ENCODE results near the gene GPRIN3. TPM values are rescaled to one million over a fixed set of nuclear protein-coding genes. Genes with fewer than 3 reads are reported as not detected.

Gene GPRIN3
- total and polyA plus RNA-seq, 5 donors from 2014 or later: 11.7 to 78.9 (median 12.9) TPM

DNA sequence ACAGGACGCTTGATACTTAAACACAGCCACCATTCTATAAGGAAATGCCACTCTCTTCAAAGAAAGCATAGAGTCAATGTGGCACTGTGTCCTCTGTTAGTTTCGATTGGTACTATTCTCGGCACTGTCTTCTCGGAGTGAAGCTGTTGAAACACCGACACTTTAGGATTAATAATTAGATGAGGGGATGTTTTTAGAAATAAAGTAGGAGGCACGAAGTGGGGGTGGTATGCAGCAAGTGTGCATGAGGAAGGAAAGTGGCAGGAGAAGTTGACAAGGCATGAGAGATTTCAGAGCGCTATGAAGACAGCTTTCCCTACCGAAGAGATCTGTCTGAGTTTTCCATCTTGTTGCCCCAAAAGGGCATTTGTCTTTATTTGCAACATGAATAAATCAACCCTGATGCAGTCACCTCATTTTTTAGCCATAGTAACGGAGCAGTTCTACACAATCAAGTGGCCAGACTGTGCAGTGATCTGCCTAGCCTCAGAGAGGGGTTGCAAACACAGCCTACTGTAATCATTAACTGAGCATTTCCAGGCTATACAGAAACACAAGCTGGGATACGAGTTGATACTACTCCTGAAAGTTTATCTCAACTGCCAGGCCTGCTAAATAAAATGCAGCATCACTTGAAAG, 8.3 kb downstream of the GPRIN3 start:
- H3K27me3 ChIP-seq (ENCODE audit: control insufficient read depth, insufficient read depth, low read length): no peaks in the 10 kb centered on the region
- ATAC-seq (ENCODE audit: low read depth in 2 of 2) (peak; percentile 31 to 40), DNase-seq (peak in 1 of 3 donors; percentile 83)
- Mint-ChIP-seq H3K4me3 (peak overlapping the region; percentile 86 to 100 (median 90)), H3K4me1 (peaks cover 38 to 90% (median 72%) of the 10 kb centered on the region in 4 donors), H3K9me3 (no peaks in the 10 kb centered on the region), H3K27me3 (no peaks in the 10 kb centered on the region), H3K27ac (peak overlapping the region; percentile 94 to 100 (median 98)), H3K36me3 (peaks cover 3% of the 10 kb centered on the region)
- no peaks in the 10 kb centered on the region for H3K36me3 ChIP-seq (ENCODE audit: control insufficient read depth, insufficient read depth, low read length)
- peak overlapping the region; percentile 94 for H3K27ac ChIP-seq (ENCODE audit: insufficient read depth, low read length, poor library complexity, severe bottlenecking)
- no peaks in the 10 kb centered on the region for H3K9me3 ChIP-seq (ENCODE audit: control insufficient read depth in 2 of 2, low read length in 2 of 2)
- peaks cover 96% of the 10 kb centered on the region for H3K4me1 ChIP-seq (ENCODE audit: control insufficient read depth, insufficient read depth, low read length, poor library complexity, severe bottlenecking)
- peak overlapping the region; percentile 96 for H3K4me3 ChIP-seq (ENCODE audit: low read depth, low read length)

DNA sequence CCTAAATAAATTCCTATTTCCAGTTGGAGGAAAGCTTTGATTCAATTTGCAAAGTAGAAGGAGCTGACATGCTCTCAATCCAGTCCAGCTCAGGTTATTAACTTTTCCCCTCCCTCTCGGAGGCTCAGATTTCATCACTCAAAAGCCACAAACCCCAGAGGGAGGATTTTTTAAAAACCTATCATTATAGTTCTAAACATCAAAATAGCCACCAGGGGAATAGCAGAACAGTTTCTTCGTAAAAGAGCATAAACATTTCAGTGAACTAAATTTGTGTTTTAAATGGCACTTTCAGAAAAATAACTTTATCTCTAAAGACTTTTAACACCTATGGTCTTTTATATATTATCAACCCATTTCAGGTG, 8.8 kb downstream of the GPRIN3 start:
- no peaks in the 10 kb centered on the region for H3K9me3 ChIP-seq (ENCODE audit: control insufficient read depth in 2 of 2, low read length in 2 of 2)
- H3K4me1 ChIP-seq (ENCODE audit: control insufficient read depth, insufficient read depth, low read length, poor library complexity, severe bottlenecking): peaks cover 96% of the 10 kb centered on the region
- no peaks in the 10 kb centered on the region for H3K9me3 Mint-ChIP-seq
- peaks cover 40 to 90% (median 72%) of the 10 kb centered on the region in 4 donors for H3K4me1 Mint-ChIP-seq
- peak in 2 of 3 donors; percentile 71 to 84 for DNase-seq
- peak; percentile 10 to 28 for ATAC-seq (ENCODE audit: low read depth in 2 of 2)
- no peaks in the 10 kb centered on the region for H3K27me3 Mint-ChIP-seq
- H3K4me3 Mint-ChIP-seq: peak overlapping the region; percentile 86 to 100 (median 90)
- H3K36me3 ChIP-seq (ENCODE audit: control insufficient read depth, insufficient read depth, low read length): no peaks in the 10 kb centered on the region
- H3K27ac Mint-ChIP-seq: peak overlapping the region; percentile 94 to 100 (median 98)
- no peaks in the 10 kb centered on the region for H3K27me3 ChIP-seq (ENCODE audit: control insufficient read depth, insufficient read depth, low read length)
- peak overlapping the region; percentile 94 for H3K27ac ChIP-seq (ENCODE audit: insufficient read depth, low read length, poor library complexity, severe bottlenecking)
- H3K36me3 Mint-ChIP-seq: no peaks in the 10 kb centered on the region
- H3K4me3 ChIP-seq (ENCODE audit: low read depth, low read length): peak overlapping the region; percentile 96

DNA sequence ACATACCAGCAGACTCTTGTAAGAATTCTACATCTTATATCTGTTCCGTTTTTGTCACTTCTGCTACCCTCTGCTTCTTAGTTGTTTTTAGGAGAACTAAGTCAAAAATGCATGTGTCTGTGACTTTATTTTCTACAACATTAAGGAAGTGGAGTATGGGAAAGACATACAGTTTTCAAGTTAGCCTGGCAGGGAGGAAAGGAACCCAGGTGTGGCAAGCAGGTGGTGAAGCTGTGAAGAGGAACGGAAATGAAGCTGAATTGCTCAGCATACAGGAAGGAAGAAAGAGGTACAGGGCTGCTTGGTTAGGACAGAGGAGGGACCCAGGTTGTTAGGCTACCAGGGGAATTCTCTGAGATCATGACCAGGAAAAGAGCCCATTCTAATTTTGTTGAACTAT, 9.4 kb downstream of the GPRIN3 start:
- peak; percentile 39 to 82 (median 59) for DNase-seq
- H3K4me1 Mint-ChIP-seq: peaks cover 36 to 92% (median 73%) of the 10 kb centered on the region in 4 donors
- no peaks in the 10 kb centered on the region for H3K9me3 Mint-ChIP-seq
- peak overlapping the region; percentile 85 to 92 (median 87) for H3K4me3 Mint-ChIP-seq
- H3K27ac Mint-ChIP-seq: peak overlapping the region; percentile 94 to 100 (median 98)
- Histone ChIP-seq H3K27me3 (ENCODE audit: control insufficient read depth, insufficient read depth, low read length) (no peaks in the 10 kb centered on the region), H3K4me3 (ENCODE audit: low read depth, low read length) (peak overlapping the region; percentile 96), H3K9me3 (ENCODE audit: control insufficient read depth in 2 of 2, low read length in 2 of 2) (no peaks in the 10 kb centered on the region), H3K36me3 (ENCODE audit: control insufficient read depth, insufficient read depth, low read length) (no peaks in the 10 kb centered on the region), H3K27ac (ENCODE audit: insufficient read depth, low read length, poor library complexity, severe bottlenecking) (peak overlapping the region; percentile 94), H3K4me1 (ENCODE audit: control insufficient read depth, insufficient read depth, low read length, poor library complexity, severe bottlenecking) (peaks cover 98% of the 10 kb centered on the region)
- H3K27me3 Mint-ChIP-seq: no peaks in the 10 kb centered on the region
- H3K36me3 Mint-ChIP-seq: peaks cover 5% of the 10 kb centered on the region
- ATAC-seq (ENCODE audit: low read depth in 2 of 2): peak; percentile 27 to 43

DNA sequence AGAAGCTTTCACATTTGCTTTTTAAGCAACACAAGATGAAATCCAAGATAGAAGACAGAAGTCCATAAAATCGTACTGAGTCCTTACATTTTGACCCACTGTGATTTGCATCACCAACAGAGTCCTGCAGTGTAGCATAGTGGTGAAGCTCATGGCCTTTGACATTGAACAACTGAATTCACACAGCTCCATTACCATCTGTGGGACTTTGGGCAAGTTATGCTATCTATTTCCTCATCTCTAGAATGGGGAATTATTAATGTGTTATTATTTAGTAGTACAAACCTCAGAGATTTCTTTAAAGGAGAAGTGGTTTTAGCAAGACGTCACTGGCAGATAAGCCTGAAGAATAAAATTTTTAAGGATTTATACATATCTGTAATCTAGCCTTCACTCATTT, 10.7 kb downstream of the GPRIN3 start:
- Histone ChIP-seq H3K4me1 (ENCODE audit: control insufficient read depth, insufficient read depth, low read length, poor library complexity, severe bottlenecking) (peaks cover 96% of the 10 kb centered on the region), H3K27ac (ENCODE audit: insufficient read depth, low read length, poor library complexity, severe bottlenecking) (peak overlapping the region; percentile 94), H3K36me3 (ENCODE audit: control insufficient read depth, insufficient read depth, low read length) (no peaks in the 10 kb centered on the region), H3K9me3 (ENCODE audit: control insufficient read depth in 2 of 2, low read length in 2 of 2) (no peaks in the 10 kb centered on the region), H3K4me3 (ENCODE audit: low read depth, low read length) (peak overlapping the region; percentile 96), H3K27me3 (ENCODE audit: control insufficient read depth, insufficient read depth, low read length) (no peaks in the 10 kb centered on the region)
- ATAC-seq (ENCODE audit: low read depth in 2 of 2): no peak
- Mint-ChIP-seq H3K27ac (peak overlapping the region; percentile 78 to 94 (median 84)), H3K4me3 (peak overlapping the region; percentile 31 to 88 (median 80)), H3K9me3 (no peaks in the 10 kb centered on the region), H3K36me3 (peaks cover 5% of the 10 kb centered on the region), H3K27me3 (no peaks in the 10 kb centered on the region), H3K4me1 (peaks cover 32 to 92% (median 72%) of the 10 kb centered on the region in 4 donors)
- no peak for DNase-seq

DNA sequence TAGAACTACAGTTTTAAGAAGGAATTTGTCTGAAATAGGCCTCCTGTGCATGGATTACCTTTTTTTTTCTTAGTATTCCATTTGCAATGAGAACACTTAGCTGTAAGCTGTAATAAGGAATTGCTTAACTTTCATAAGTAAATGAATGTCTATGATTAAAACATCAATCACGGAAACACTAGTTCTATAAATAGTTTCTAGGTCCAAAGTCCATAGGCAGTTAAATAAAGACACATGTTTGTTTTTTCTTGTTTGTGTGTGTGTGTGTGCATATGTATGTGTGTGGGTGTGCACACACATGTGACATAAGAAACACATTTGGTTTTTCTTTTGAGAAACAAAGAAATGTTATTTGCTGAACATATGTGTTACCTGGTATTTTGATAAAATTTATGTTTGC, 11.2 kb downstream of the GPRIN3 start:
- H3K27me3 Mint-ChIP-seq: no peaks in the 10 kb centered on the region

DNA sequence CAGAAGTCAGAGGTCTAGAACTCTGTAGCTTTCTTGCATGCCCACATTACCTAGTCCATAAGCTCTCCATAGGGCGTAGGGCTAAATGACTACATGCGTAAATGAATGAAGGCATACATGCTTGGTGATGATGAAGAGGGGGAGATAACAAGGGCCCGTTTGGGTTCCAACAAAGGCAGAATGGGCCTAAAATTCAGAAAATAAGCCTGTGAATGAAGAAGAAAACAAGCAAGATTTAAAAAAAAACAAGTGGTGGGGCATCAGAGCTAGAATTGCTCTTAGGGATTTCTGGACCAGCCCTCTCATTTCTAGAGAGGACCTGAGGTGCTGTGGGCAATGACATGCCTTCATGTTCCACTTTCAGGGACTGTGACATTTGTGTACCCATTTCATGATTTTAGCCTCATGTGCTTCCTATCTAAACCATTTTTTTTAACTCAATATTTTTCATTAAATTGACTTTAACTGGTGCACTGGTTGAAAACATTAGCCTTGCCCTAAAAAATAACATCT, 12.1 kb downstream of the GPRIN3 start:
- Histone ChIP-seq H3K36me3 (ENCODE audit: control insufficient read depth, insufficient read depth, low read length) (no peaks in the 10 kb centered on the region), H3K9me3 (ENCODE audit: control insufficient read depth in 2 of 2, low read length in 2 of 2) (no peaks in the 10 kb centered on the region), H3K27ac (ENCODE audit: insufficient read depth, low read length, poor library complexity, severe bottlenecking) (peak overlapping the region; percentile 94), H3K27me3 (ENCODE audit: control insufficient read depth, insufficient read depth, low read length) (no peaks in the 10 kb centered on the region), H3K4me1 (ENCODE audit: control insufficient read depth, insufficient read depth, low read length, poor library complexity, severe bottlenecking) (peaks cover 93% of the 10 kb centered on the region), H3K4me3 (ENCODE audit: low read depth, low read length) (peak overlapping the region; percentile 96)
- Mint-ChIP-seq H3K9me3 (no peaks in the 10 kb centered on the region), H3K36me3 (peaks cover 5% of the 10 kb centered on the region), H3K27ac (peak overlapping the region; percentile 94 to 97 (median 95)), H3K27me3 (no peaks in the 10 kb centered on the region), H3K4me1 (peaks cover 36 to 93% (median 71%) of the 10 kb centered on the region in 4 donors), H3K4me3 (peak overlapping the region; percentile 76 to 89 (median 80))
- ATAC-seq (ENCODE audit: low read depth in 2 of 2): no peak
- DNase-seq: no peak

More for the DNA sequence above, 11.2 kb downstream of the GPRIN3 start:
- Mint-ChIP-seq H3K27ac (peak overlapping the region; percentile 77 to 94 (median 84)), H3K36me3 (peaks cover 5% of the 10 kb centered on the region), H3K4me1 (peaks cover 33 to 92% (median 72%) of the 10 kb centered on the region in 4 donors), H3K9me3 (no peaks in the 10 kb centered on the region), H3K4me3 (peak overlapping the region; percentile 10 to 88 (median 44))
- ATAC-seq (ENCODE audit: low read depth in 2 of 2) (no peak), DNase-seq (no peak)
- Histone ChIP-seq H3K27ac (ENCODE audit: insufficient read depth, low read length, poor library complexity, severe bottlenecking) (peak overlapping the region; percentile 94), H3K4me1 (ENCODE audit: control insufficient read depth, insufficient read depth, low read length, poor library complexity, severe bottlenecking) (peaks cover 93% of the 10 kb centered on the region), H3K4me3 (ENCODE audit: low read depth, low read length) (peak overlapping the region; percentile 96), H3K9me3 (ENCODE audit: control insufficient read depth in 2 of 2, low read length in 2 of 2) (no peaks in the 10 kb centered on the region), H3K27me3 (ENCODE audit: control insufficient read depth, insufficient read depth, low read length) (no peaks in the 10 kb centered on the region), H3K36me3 (ENCODE audit: control insufficient read depth, insufficient read depth, low read length) (no peaks in the 10 kb centered on the region)

DNA sequence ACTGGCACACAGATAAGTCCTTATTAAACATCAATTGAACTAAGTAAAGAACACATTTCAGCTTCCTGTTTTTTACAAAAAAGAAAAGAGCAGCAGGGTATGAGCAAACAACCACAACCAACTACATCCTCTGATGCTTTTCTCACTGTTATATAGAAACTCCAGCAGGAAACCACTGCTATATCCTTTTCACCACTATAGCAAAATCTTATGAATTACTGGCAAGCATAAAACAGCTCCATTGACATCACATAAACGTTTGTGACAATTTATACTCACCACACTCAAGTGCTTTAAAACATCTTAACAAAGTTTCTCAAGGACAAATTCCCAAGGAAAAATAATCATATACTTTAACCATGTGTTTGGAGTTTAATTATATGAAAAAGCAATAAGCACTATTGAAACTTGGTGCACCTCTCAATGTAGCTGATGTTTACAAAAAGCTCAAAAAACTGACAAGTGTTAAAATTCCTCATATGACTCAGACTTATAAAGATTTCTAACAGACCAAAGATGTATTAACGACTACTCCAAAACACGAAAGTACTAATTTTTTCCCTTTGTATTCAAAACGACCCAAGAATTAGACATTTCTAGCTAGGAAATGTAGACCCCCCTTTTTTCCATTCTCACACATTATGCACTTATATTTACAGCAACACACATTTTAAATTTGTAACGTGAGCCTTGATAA, 12.9 kb downstream of the GPRIN3 start:
- H3K4me1 ChIP-seq (ENCODE audit: control insufficient read depth, insufficient read depth, low read length, poor library complexity, severe bottlenecking): peaks cover 93% of the 10 kb centered on the region
- Mint-ChIP-seq H3K36me3 (peaks cover 5% of the 10 kb centered on the region), H3K27ac (peak overlapping the region; percentile 94 to 97 (median 95)), H3K4me1 (peaks cover 42 to 94% (median 73%) of the 10 kb centered on the region in 4 donors), H3K4me3 (peak overlapping the region; percentile 76 to 89 (median 80)), H3K27me3 (no peaks in the 10 kb centered on the region), H3K9me3 (no peaks in the 10 kb centered on the region)
- H3K27me3 ChIP-seq (ENCODE audit: control insufficient read depth, insufficient read depth, low read length): no peaks in the 10 kb centered on the region
- ATAC-seq (ENCODE audit: low read depth in 2 of 2) (peak; percentile 80 to 85), DNase-seq (peak in 2 of 3 donors; percentile 85 to 89)
- no peaks in the 10 kb centered on the region for H3K36me3 ChIP-seq (ENCODE audit: control insufficient read depth, insufficient read depth, low read length)
- H3K4me3 ChIP-seq (ENCODE audit: low read depth, low read length): peak overlapping the region; percentile 96
- no peaks in the 10 kb centered on the region for H3K9me3 ChIP-seq (ENCODE audit: control insufficient read depth in 2 of 2, low read length in 2 of 2)
- H3K27ac ChIP-seq (ENCODE audit: insufficient read depth, low read length, poor library complexity, severe bottlenecking): peak overlapping the region; percentile 94
